MG63 (cell line): ENCODE results near the gene ARAP1. TPM values are rescaled to one million over a fixed set of nuclear protein-coding genes. Genes with fewer than 3 reads are reported as not detected.

Experiments
- DNase-seq: peaks from one replicate; pipeline ENCODE4 v3.0.0-alpha.2; 2020
- H3K27me3 ChIP-seq: fragments of 250-450 bp; sonication (Bioruptor Pico); 2 replicates; pipeline ENCODE4 v1.5.1; 2020; ENCODE audit warnings: mild to moderate bottlenecking, moderate library complexity
- H3K36me3 ChIP-seq: fragments of 250-450 bp; sonication (Bioruptor Pico); 2 replicates; pipeline ENCODE4 v1.5.1; 2020; ENCODE audit warnings: mild to moderate bottlenecking, moderate library complexity
- H3K4me3 ChIP-seq: fragments of 250-450 bp; sonication (Bioruptor Pico); 2 replicates; pipeline ENCODE4 v1.5.1; 2020; ENCODE audit warnings: mild to moderate bottlenecking, moderate library complexity
- H3K9me3 ChIP-seq: fragments of 250-450 bp; sonication (Bioruptor Pico); 2 replicates; pipeline ENCODE4 v1.5.1; 2020; ENCODE audit warnings: mild to moderate bottlenecking, moderate library complexity
- total RNA-seq: library from RNA; depleted of rRNA; stranded (reverse); fragments of >200 nt; shearing (Covaris generic); gene quantifications from 2 replicates; pipeline ENCODE4 v1.2.3, GENCODE V29; 2014; ENCODE audit warnings: low replicate concordance; rRNA removed

Gene ARAP1
- total RNA-seq, 1 experiment from 2014 or later: 55.6 TPM

GRCh38 chr11:72639502-72640375 is 112.5 kb downstream of the ARAP1 start:
- Histone ChIP-seq H3K36me3 (no peaks in the 10 kb centered on the region), H3K9me3 (no peaks in the 10 kb centered on the region), H3K27me3 (peaks cover 24% of the 10 kb centered on the region), H3K4me3 (no peak overlapping the region)
- DNase-seq: no peak

DNA sequence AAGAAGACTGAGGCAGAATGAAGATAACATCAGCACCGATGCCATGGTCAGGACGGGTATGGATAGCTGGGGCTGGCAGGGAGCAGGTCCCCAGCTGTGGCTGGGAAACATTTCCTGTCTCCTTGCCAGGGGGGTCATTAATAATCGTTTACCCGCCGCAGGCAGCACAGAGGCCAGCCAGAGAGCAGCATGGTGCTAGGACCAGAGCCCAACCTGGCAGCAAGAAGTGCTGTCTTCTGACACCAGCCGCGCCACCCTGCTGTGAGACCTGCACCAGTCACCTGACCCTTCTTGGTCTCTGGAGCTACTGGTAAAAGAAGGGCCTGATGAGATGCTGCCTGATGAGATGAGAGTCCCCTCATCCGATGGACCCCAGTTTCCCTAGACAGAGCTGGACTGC is 114.3 kb downstream of the ARAP1 start:
- no peaks in the 10 kb centered on the region for H3K36me3 ChIP-seq
- peak; percentile 67 for DNase-seq
- H3K9me3 ChIP-seq: no peaks in the 10 kb centered on the region
- peaks cover 24% of the 10 kb centered on the region for H3K27me3 ChIP-seq
- H3K4me3 ChIP-seq: no peak overlapping the region

GRCh38 chr11:72637198-72637597 is 115.0 kb downstream of the ARAP1 start:
- no peak for DNase-seq
- H3K36me3 ChIP-seq: no peaks in the 10 kb centered on the region
- H3K4me3 ChIP-seq: no peak overlapping the region
- H3K27me3 ChIP-seq: peaks cover 24% of the 10 kb centered on the region
- no peaks in the 10 kb centered on the region for H3K9me3 ChIP-seq

DNA sequence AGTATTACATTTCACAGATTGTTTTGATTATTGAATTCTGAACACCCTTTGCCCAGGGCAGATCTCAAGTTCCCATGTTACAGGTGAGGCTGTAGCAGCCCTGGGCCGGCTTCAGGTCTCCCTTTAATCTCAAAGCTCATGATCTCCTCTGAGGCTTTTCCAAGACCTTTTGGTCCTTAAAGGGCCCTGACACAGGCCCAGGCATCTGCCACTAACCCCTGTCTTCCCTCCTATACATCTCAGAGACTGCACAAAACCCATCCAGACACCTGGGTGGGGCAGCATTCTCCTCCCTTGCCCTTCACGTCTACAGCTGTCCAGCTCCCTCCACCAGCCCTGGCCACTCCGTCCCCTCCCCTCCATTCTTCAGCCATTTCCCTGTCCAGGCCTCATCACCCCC is 115.8 kb downstream of the ARAP1 start:
- Histone ChIP-seq H3K36me3 (no peaks in the 10 kb centered on the region), H3K27me3 (peaks cover 16% of the 10 kb centered on the region), H3K4me3 (no peak overlapping the region), H3K9me3 (no peaks in the 10 kb centered on the region)
- DNase-seq: no peak

DNA sequence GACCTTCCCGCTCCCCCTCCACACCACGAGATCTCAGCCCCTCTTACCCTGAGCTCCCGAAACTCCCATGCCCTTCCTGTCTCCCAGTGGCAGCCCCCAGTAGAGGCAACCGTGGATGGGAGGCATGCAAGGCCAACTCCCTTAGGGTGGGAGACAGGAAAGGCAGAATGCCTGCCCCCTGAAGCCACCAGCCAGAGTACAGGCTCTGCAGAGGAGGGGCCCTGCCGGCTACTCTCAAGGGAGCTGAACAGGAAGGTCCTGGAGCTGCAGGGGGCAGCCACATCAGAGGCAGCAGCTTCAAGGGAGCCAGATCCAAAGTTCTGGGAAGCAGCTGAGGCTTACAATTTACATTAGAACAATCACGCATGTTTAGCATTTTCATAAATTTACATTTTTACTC is 116.3 kb downstream of the ARAP1 start:
- Histone ChIP-seq H3K27me3 (peaks cover 12% of the 10 kb centered on the region), H3K4me3 (no peak overlapping the region), H3K36me3 (no peaks in the 10 kb centered on the region), H3K9me3 (no peaks in the 10 kb centered on the region)
- no peak for DNase-seq

DNA sequence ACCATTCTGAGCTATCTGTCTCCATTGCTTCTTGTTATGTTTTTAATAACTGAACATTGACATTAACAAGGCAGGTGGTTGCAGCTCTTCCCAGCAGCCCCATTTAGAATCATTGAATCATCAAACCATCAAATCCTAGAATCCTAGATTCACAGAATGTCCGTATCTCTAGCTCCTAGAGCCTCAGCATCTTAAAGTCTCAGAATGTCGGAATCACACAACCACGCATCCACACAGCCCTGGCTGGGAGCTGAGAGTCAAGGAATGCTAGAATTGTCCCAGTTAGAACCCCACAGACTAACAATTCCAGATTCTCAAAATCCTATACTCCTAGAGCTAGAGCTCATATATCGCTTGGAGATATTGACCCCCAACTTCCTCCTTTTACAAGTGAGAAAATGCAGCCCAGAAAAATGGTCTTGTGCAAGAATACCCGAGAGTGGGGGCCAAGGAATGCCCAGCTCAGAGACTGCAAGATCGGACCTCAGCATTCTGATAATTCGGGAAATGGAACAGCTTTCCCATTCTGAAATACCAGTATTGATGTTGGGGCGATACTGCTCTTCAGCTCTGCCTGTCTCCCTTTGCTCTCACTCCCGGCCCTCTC is 116.8 kb downstream of the ARAP1 start:
- Histone ChIP-seq H3K4me3 (no peak overlapping the region), H3K9me3 (no peaks in the 10 kb centered on the region), H3K27me3 (peaks cover 6% of the 10 kb centered on the region), H3K36me3 (no peaks in the 10 kb centered on the region)
- no peak for DNase-seq

Other genes starting within 250 kb of the ARAP1 start
- not detected in 2 replicates for gene PDE2A, start 78.0 kb downstream of the ARAP1 start, total RNA-seq
- 0.91 and 15.1 TPM in 2 replicates for gene STARD10, start 41.6 kb upstream of the ARAP1 start, total RNA-seq
- 2.2 and 5.1 TPM in 2 replicates for gene ATG16L2, start 62.0 kb upstream of the ARAP1 start, total RNA-seq